ENCODE results near the gene ARMC7.
"Not testable (repeated sequence)": the region's sequence is repeated elsewhere in the genome, so short reads cannot be mapped to it uniquely, and the experiment has no call there.

- TF ChIP-seq CTCF (IDR thresholded peaks at IDR 0.05); EZH2 (IDR thresholded peaks at IDR 0.05; ENCODE audit: borderline replicate concordance, insufficient read depth, low read depth, low read length, poor library complexity, severe bottlenecking): not testable (repeated sequence)
These were observed 28.0 kb downstream of the ARMC7 start for GRCh38 chr17:75137762-75138161.

Data from B cell (primary cell).